ENCODE data around the gene DEK.
"Not testable (repeated sequence)": the region's sequence is repeated elsewhere in the genome, so short reads cannot be mapped to it uniquely, and the experiment has no call there.

DEK gene
- 140 reads per million, percentile 88 among the genes with 10 or more reads in this experiment for total RNA-seq

- peak; percentile 79 for DNase-seq
These were observed at the start of gene DEK for GRCh38 chr6:18264219-18264922. DEK (minus strand) TSS chr6:18264530; CDS start chr6:18263987, 543 bp downstream.

- DNase-seq, result no peak
These were observed 48.0 kb upstream of the DEK start for GRCh38 chr6:18312368-18312767.

- not testable (repeated sequence) for DNase-seq
These were observed 45.7 kb upstream of the DEK start for GRCh38 chr6:18310010-18310409.

- no peak for DNase-seq
These were observed 44.7 kb upstream of the DEK start for GRCh38 chr6:18309046-18309445.

- no peak for DNase-seq
These were observed 43.9 kb upstream of the DEK start for GRCh38 chr6:18308070-18308735.

GRCh38 chr6:18306977-18307376 is 42.6 kb upstream of the DEK start:
- no peak for DNase-seq

GRCh38 chr6:18302561-18303439 is 38.5 kb upstream of the DEK start:
- no peak for DNase-seq

- no peak for DNase-seq
These were observed 29.0 kb upstream of the DEK start for GRCh38 chr6:18293076-18293904.

- no peak for DNase-seq
These were observed 25.0 kb upstream of the DEK start for GRCh38 chr6:18289283-18289682.

- DNase-seq, result no peak
These were observed 19.9 kb upstream of the DEK start for GRCh38 chr6:18284261-18284660.

- DNase-seq, result no peak
These were observed 17.2 kb upstream of the DEK start for GRCh38 chr6:18281564-18281963.

GRCh38 chr6:18280084-18280483 is 15.8 kb upstream of the DEK start:
- no peak for DNase-seq

- DNase-seq, result no peak
These were observed 15.1 kb upstream of the DEK start for GRCh38 chr6:18279422-18279821.

- no peak for DNase-seq
These were observed 13.1 kb upstream of the DEK start for GRCh38 chr6:18277237-18278006.

- no peak for DNase-seq
These were observed 12.4 kb upstream of the DEK start for GRCh38 chr6:18276610-18277236.

GRCh38 chr6:18270216-18270615 is 5.9 kb upstream of the DEK start:
- no peak for DNase-seq

- no peak for DNase-seq
These were observed 5.4 kb upstream of the DEK start for GRCh38 chr6:18269717-18270116.

GRCh38 chr6:18269253-18269652 is 4.9 kb upstream of the DEK start:
- no peak for DNase-seq

GRCh38 chr6:18268066-18268465 is 3.7 kb upstream of the DEK start:
- no peak for DNase-seq

- no peak for DNase-seq
These were observed 2.2 kb upstream of the DEK start for GRCh38 chr6:18266523-18266912.
